Stimulated activated CD8-positive, alpha-beta memory T cell treated with anti-CD3 and anti-CD28 coated beads, Interleukin-4, amount 100 ng/mL, for 1 hour (primary cell): ENCODE data around the gene CPNE4.
"Not testable (repeated sequence)": the region's sequence is repeated elsewhere in the genome, so short reads cannot be mapped to it uniquely, and the experiment has no call there.

Experiments
- DNase-seq, 2 donors: peaks; one replicate each; pipeline ENCODE4 v3.0.0-alpha.2; 2020; ENCODE audit warnings: low read depth in 2 of 2, low spot score in 1 of 2

CPNE4 gene

GRCh38 chr3:131962982-131963381 is 71.8 kb downstream of the CPNE4 start:
- no peak for DNase-seq

- no peak for DNase-seq
Observed at GRCh38 chr3:131960324-131960723, 74.5 kb downstream of the CPNE4 start.

GRCh38 chr3:131957980-131958379 is 76.8 kb downstream of the CPNE4 start:
- no peak for DNase-seq

GRCh38 chr3:131957511-131957910 is 77.3 kb downstream of the CPNE4 start:
- DNase-seq, result no peak

GRCh38 chr3:131948806-131949205 is 86.0 kb downstream of the CPNE4 start:
- DNase-seq, result no peak

GRCh38 chr3:131944676-131945075 is 90.1 kb downstream of the CPNE4 start:
- DNase-seq, result no peak

- no peak for DNase-seq
Observed at GRCh38 chr3:131933665-131934064, 101.1 kb downstream of the CPNE4 start.

- DNase-seq, result no peak
Observed at GRCh38 chr3:131928593-131928992, 106.2 kb downstream of the CPNE4 start.

GRCh38 chr3:131925571-131925970 is 109.2 kb downstream of the CPNE4 start:
- DNase-seq, result no peak

- DNase-seq, result no peak
Observed at GRCh38 chr3:131922356-131922755, 112.5 kb downstream of the CPNE4 start.

GRCh38 chr3:131917006-131917405 is 117.8 kb downstream of the CPNE4 start:
- no peak for DNase-seq

GRCh38 chr3:131914090-131914691 is 120.6 kb downstream of the CPNE4 start:
- no peak for DNase-seq

- DNase-seq, result no peak
Observed at GRCh38 chr3:131912255-131912654, 122.6 kb downstream of the CPNE4 start.

- DNase-seq, result no peak
Observed at GRCh38 chr3:131907796-131908195, 127.0 kb downstream of the CPNE4 start.

- DNase-seq, result no peak
Observed at GRCh38 chr3:131903988-131904415, 130.8 kb downstream of the CPNE4 start.

GRCh38 chr3:131901686-131902085 is 133.1 kb downstream of the CPNE4 start:
- DNase-seq, result no peak

- no peak for DNase-seq
Observed at GRCh38 chr3:131900891-131901290, 133.9 kb downstream of the CPNE4 start.

GRCh38 chr3:131899021-131899420 is 135.8 kb downstream of the CPNE4 start:
- DNase-seq, result no peak

- DNase-seq, result no peak
Observed at GRCh38 chr3:131898346-131898745, 136.5 kb downstream of the CPNE4 start.

GRCh38 chr3:131896285-131896684 is 138.5 kb downstream of the CPNE4 start:
- no peak for DNase-seq

- DNase-seq, result no peak
Observed at GRCh38 chr3:131895766-131896165, 139.0 kb downstream of the CPNE4 start.

GRCh38 chr3:131892331-131892730 is 142.5 kb downstream of the CPNE4 start:
- DNase-seq, result no peak

GRCh38 chr3:131885871-131886270 is 148.9 kb downstream of the CPNE4 start:
- not testable (repeated sequence) for DNase-seq
